ENCODE data around the gene TRPM7.

TRPM7 gene

GRCh38 chr15:50563756-50564155, 122.8 kb downstream of the TRPM7 start:
- H3K9me3 Mint-ChIP-seq, result no peaks in the 10 kb centered on the region
- peaks cover 33% of the 10 kb centered on the region for H3K36me3 Mint-ChIP-seq
- H3K4me1 Mint-ChIP-seq, result peaks cover 10% of the 10 kb centered on the region
- no peak overlapping the region for H3K4me3 Mint-ChIP-seq
- no peaks in the 10 kb centered on the region for H3K27me3 Mint-ChIP-seq
- DNase-seq, result no peak
- CTCF ChIA-PET, result interaction anchor here (0.6 to 1.3 kb wide), 2 partner anchors 313 to 643 kb away, joined by 3 read pairs; no protein-coding TSS in a partner anchor
- H3K27ac Mint-ChIP-seq, result no peak overlapping the region

- DNase-seq, result no peak
- Mint-ChIP-seq H3K4me1 (peaks cover 10% of the 10 kb centered on the region), H3K9me3 (no peaks in the 10 kb centered on the region), H3K36me3 (peaks cover 30% of the 10 kb centered on the region), H3K27me3 (no peaks in the 10 kb centered on the region), H3K4me3 (no peak overlapping the region), H3K27ac (no peak overlapping the region)
- CTCF ChIA-PET, result interaction anchor here (0.6 to 1.3 kb wide), 2 partner anchors 314 to 644 kb away, joined by 3 read pairs; no protein-coding TSS in a partner anchor
These were observed 123.6 kb downstream of the TRPM7 start for GRCh38 chr15:50562735-50563640.

- no peaks in the 10 kb centered on the region for H3K27me3 Mint-ChIP-seq
- H3K4me1 Mint-ChIP-seq, result peaks cover 15% of the 10 kb centered on the region
- H3K27ac Mint-ChIP-seq, result no peak overlapping the region
- CTCF ChIA-PET, result no interaction called here
- no peaks in the 10 kb centered on the region for H3K9me3 Mint-ChIP-seq
- no peak overlapping the region for H3K4me3 Mint-ChIP-seq
- peaks cover 28% of the 10 kb centered on the region for H3K36me3 Mint-ChIP-seq
- DNase-seq, result no peak
These were observed 128.6 kb downstream of the TRPM7 start for GRCh38 chr15:50558012-50558411.

- Mint-ChIP-seq H3K27me3 (no peaks in the 10 kb centered on the region), H3K9me3 (no peaks in the 10 kb centered on the region), H3K36me3 (peaks cover 18% of the 10 kb centered on the region), H3K4me1 (peaks cover 12% of the 10 kb centered on the region), H3K27ac (peak overlapping the region; percentile 24), H3K4me3 (no peak overlapping the region)
- no peak for DNase-seq
- CTCF ChIA-PET, result no interaction called here
These were observed 129.8 kb downstream of the TRPM7 start for GRCh38 chr15:50556642-50557371.

GRCh38 chr15:50552238-50552637, 134.4 kb downstream of the TRPM7 start:
- Mint-ChIP-seq H3K27me3 (peaks cover 4% of the 10 kb centered on the region), H3K4me3 (no peak overlapping the region), H3K36me3 (peaks cover 11% of the 10 kb centered on the region), H3K27ac (no peak overlapping the region), H3K4me1 (peaks cover 11% of the 10 kb centered on the region), H3K9me3 (no peaks in the 10 kb centered on the region)
- no peak for DNase-seq
- CTCF ChIA-PET, result no interaction called here

- CTCF ChIA-PET, result no interaction called here
- Mint-ChIP-seq H3K27me3 (peaks cover 9% of the 10 kb centered on the region), H3K9me3 (no peaks in the 10 kb centered on the region), H3K27ac (no peak overlapping the region), H3K4me3 (no peak overlapping the region), H3K36me3 (no peaks in the 10 kb centered on the region), H3K4me1 (no peaks in the 10 kb centered on the region)
- no peak for DNase-seq
These were observed 137.3 kb downstream of the TRPM7 start for GRCh38 chr15:50549326-50549725.

GRCh38 chr15:50546566-50546965, 140.0 kb downstream of the TRPM7 start, which contains the start of gene USP50:
TSS of gene USP50 (minus strand) at chr15:50546666. CDS start at chr15:50546525, 141 bp downstream.
- no peaks in the 10 kb centered on the region for H3K4me1 Mint-ChIP-seq
- no peaks in the 10 kb centered on the region for H3K36me3 Mint-ChIP-seq
- CTCF ChIA-PET, result interaction anchor here (0.6 kb wide), 1 partner anchor 41 kb away, joined by 3 read pairs; no protein-coding TSS in a partner anchor
- H3K27me3 Mint-ChIP-seq, result peaks cover 19% of the 10 kb centered on the region
- no peaks in the 10 kb centered on the region for H3K9me3 Mint-ChIP-seq
- H3K4me3 Mint-ChIP-seq, result no peak within 1 kb of the TSS
- H3K27ac Mint-ChIP-seq, result no peak within 1 kb of the TSS
- no peak for DNase-seq

- Mint-ChIP-seq H3K4me3 (no peak overlapping the region), H3K36me3 (no peaks in the 10 kb centered on the region), H3K27ac (no peak overlapping the region), H3K4me1 (no peaks in the 10 kb centered on the region), H3K27me3 (peaks cover 20% of the 10 kb centered on the region), H3K9me3 (no peaks in the 10 kb centered on the region)
- CTCF ChIA-PET, result interaction anchor here (0.5 kb wide), 1 partner anchor 104 kb away, joined by 3 read pairs; no protein-coding TSS in a partner anchor
- DNase-seq, result no peak
These were observed 142.2 kb downstream of the TRPM7 start for GRCh38 chr15:50544368-50544767.

GRCh38 chr15:50543556-50543955, 143.0 kb downstream of the TRPM7 start:
- H3K27ac Mint-ChIP-seq, result no peak overlapping the region
- DNase-seq, result no peak
- H3K9me3 Mint-ChIP-seq, result no peaks in the 10 kb centered on the region
- H3K36me3 Mint-ChIP-seq, result no peaks in the 10 kb centered on the region
- no peak overlapping the region for H3K4me3 Mint-ChIP-seq
- CTCF ChIA-PET, result interaction anchor here (0.8 kb wide), 1 partner anchor 12 kb away, joined by 3 read pairs; no protein-coding TSS in a partner anchor
- peaks cover 18% of the 10 kb centered on the region for H3K27me3 Mint-ChIP-seq
- H3K4me1 Mint-ChIP-seq, result no peaks in the 10 kb centered on the region

GRCh38 chr15:50542887-50543210, 143.7 kb downstream of the TRPM7 start:
- no peak for DNase-seq
- H3K27me3 Mint-ChIP-seq, result peaks cover 18% of the 10 kb centered on the region
- H3K4me1 Mint-ChIP-seq, result no peaks in the 10 kb centered on the region
- no peak overlapping the region for H3K4me3 Mint-ChIP-seq
- H3K9me3 Mint-ChIP-seq, result no peaks in the 10 kb centered on the region
- H3K36me3 Mint-ChIP-seq, result no peaks in the 10 kb centered on the region
- CTCF ChIA-PET, result interaction anchor here (0.8 kb wide), 1 partner anchor 11 kb away, joined by 3 read pairs; no protein-coding TSS in a partner anchor
- no peak overlapping the region for H3K27ac Mint-ChIP-seq

- Mint-ChIP-seq H3K27me3 (peaks cover 14% of the 10 kb centered on the region), H3K4me3 (no peak overlapping the region), H3K4me1 (no peaks in the 10 kb centered on the region), H3K9me3 (no peaks in the 10 kb centered on the region), H3K36me3 (no peaks in the 10 kb centered on the region), H3K27ac (no peak overlapping the region)
- CTCF ChIA-PET, result interaction anchor here (1.2 kb wide), 1 partner anchor 11 kb away, joined by 3 read pairs; no protein-coding TSS in a partner anchor
- DNase-seq, result no peak
These were observed 154.8 kb downstream of the TRPM7 start for GRCh38 chr15:50531766-50532165.

GRCh38 chr15:50531163-50531562, 155.4 kb downstream of the TRPM7 start:
- CTCF ChIA-PET, result interaction anchor here (0.7 to 1.2 kb wide), 2 partner anchors 12 to 134 kb away, joined by 3 to 4 read pairs; no protein-coding TSS in a partner anchor

GRCh38 chr15:50523851-50524251, 162.7 kb downstream of the TRPM7 start:
- CTCF ChIA-PET, result no interaction called here
- Mint-ChIP-seq H3K4me1 (no peaks in the 10 kb centered on the region), H3K27ac (no peak overlapping the region), H3K4me3 (no peak overlapping the region), H3K9me3 (peaks cover 2% of the 10 kb centered on the region), H3K36me3 (no peaks in the 10 kb centered on the region), H3K27me3 (peaks cover 5% of the 10 kb centered on the region)
- no peak for DNase-seq

More at GRCh38 chr15:50531163-50531562, 155.4 kb downstream of the TRPM7 start:
- Mint-ChIP-seq H3K27me3 (peaks cover 14% of the 10 kb centered on the region), H3K4me3 (no peak overlapping the region), H3K27ac (no peak overlapping the region), H3K4me1 (no peaks in the 10 kb centered on the region), H3K9me3 (no peaks in the 10 kb centered on the region), H3K36me3 (no peaks in the 10 kb centered on the region)
- DNase-seq, result no peak

- DNase-seq, result no peak
- no peaks in the 10 kb centered on the region for H3K4me1 Mint-ChIP-seq
- no peak overlapping the region for H3K4me3 Mint-ChIP-seq
- no peaks in the 10 kb centered on the region for H3K36me3 Mint-ChIP-seq
- H3K9me3 Mint-ChIP-seq, result peaks cover 2% of the 10 kb centered on the region
- CTCF ChIA-PET, result no interaction called here
- H3K27me3 Mint-ChIP-seq, result no peaks in the 10 kb centered on the region
- no peak overlapping the region for H3K27ac Mint-ChIP-seq
These were observed 166.7 kb downstream of the TRPM7 start for GRCh38 chr15:50519740-50520425.
